ENCODE results near the gene AMPH. TPM values are rescaled to one million over a fixed set of nuclear protein-coding genes. Genes with fewer than 3 reads are reported as not detected.

AMPH gene
- total RNA-seq, 1 experiment from 2014 or later, result not detected

GRCh38 chr7:38372290-38372689 lies 258.9 kb downstream of the AMPH start:
- H3K27me3 ChIP-seq (ENCODE audit: low read length), result no peaks in the 10 kb centered on the region
- DNase-seq (no peak), ATAC-seq (no peak)
- no peak overlapping the region for H3K4me2 ChIP-seq (ENCODE audit: low read length)
- no peaks in the 10 kb centered on the region for H4K20me1 ChIP-seq (ENCODE audit: low read length)
- H3F3A ChIP-seq (ENCODE audit: low read length, unreplicated experiment), result no peaks in the 10 kb centered on the region
- no peak overlapping the region for H3K9ac ChIP-seq (ENCODE audit: low read length)
- H3K4me3 ChIP-seq (ENCODE audit: low read length), result no peak overlapping the region
- no peak overlapping the region for H3K27ac ChIP-seq (ENCODE audit: low read length)
- no peaks in the 10 kb centered on the region for H3K9me3 ChIP-seq (ENCODE audit: low read length)
- BruUV-seq (replicated peaks), result no TSS peak
- no peak for TF ChIP-seq CTCF (conservative IDR thresholded peaks at IDR 0.05; ENCODE audit: low read depth, low read length)
- ChIA-PET CTCF (no interaction called here), POLR2A (ENCODE audit: unreplicated experiment) (no interaction called here)
- no peaks in the 10 kb centered on the region for H3K36me3 ChIP-seq (ENCODE audit: low read depth, low read length)
- H2AFZ ChIP-seq (ENCODE audit: low read length), result 0 out of 2 replicates have a peak overlapping the region, but pooled peaks have one; percentile 30
- no peaks in the 10 kb centered on the region for H3K79me2 ChIP-seq (ENCODE audit: low read length)
- intact Hi-C loops (cut with micrococcal nuclease), result no loop called here
- H3K4me1 ChIP-seq (ENCODE audit: insufficient read depth, low read length), result 0 out of 2 replicates have a peak, but pooled peaks cover 3% of the 10 kb centered on the region
- H3K9me2 ChIP-seq (replicated peaks; ENCODE audit: low read length), result no peaks in the 10 kb centered on the region

- peak overlapping the region; percentile 36; the same call in 1 of the 2 replicates for H3K4me3 ChIP-seq (ENCODE audit: low read length)
- no peaks in the 10 kb centered on the region for H4K20me1 ChIP-seq (ENCODE audit: low read length)
- CTCF ChIA-PET, result interaction anchor here (0.6 to 1.3 kb wide), 2 partner anchors 27 to 36 kb away, joined by 3 read pairs; no protein-coding TSS in a partner anchor
- H3K4me1 ChIP-seq (ENCODE audit: insufficient read depth, low read length), result 0 out of 2 replicates have a peak, but pooled peaks cover 3% of the 10 kb centered on the region
- H3K9me3 ChIP-seq (ENCODE audit: low read length), result no peaks in the 10 kb centered on the region
- no peaks in the 10 kb centered on the region for H3K9me2 ChIP-seq (replicated peaks; ENCODE audit: low read length)
- ATAC-seq (peak; percentile 95), DNase-seq (peak; percentile 75)
- intact Hi-C loops (cut with micrococcal nuclease), result no loop called here
- H3K36me3 ChIP-seq (ENCODE audit: low read depth, low read length), result no peaks in the 10 kb centered on the region
- H3F3A ChIP-seq (ENCODE audit: low read length, unreplicated experiment), result no peaks in the 10 kb centered on the region
- H3K4me2 ChIP-seq (ENCODE audit: low read length), result peak overlapping the region; percentile 55
- no peak overlapping the region for H3K27ac ChIP-seq (ENCODE audit: low read length)
- H3K79me2 ChIP-seq (ENCODE audit: low read length), result no peaks in the 10 kb centered on the region
- POLR2A ChIA-PET (ENCODE audit: unreplicated experiment), result interaction anchor here (0.6 kb wide), 1 partner anchor 1253 kb away, joined by 3 read pairs; no protein-coding TSS in a partner anchor
- no peak overlapping the region for H3K9ac ChIP-seq (ENCODE audit: low read length)
- TF ChIP-seq EZH2 (IDR thresholded peaks at IDR 0.05; ENCODE audit: low read length, unreplicated experiment), result no peak
- peak; percentile 91 for TF ChIP-seq CTCF (conservative IDR thresholded peaks at IDR 0.05; ENCODE audit: low read depth, low read length)
- no peak for TF ChIP-seq EZH2phosphoT487 (IDR thresholded peaks at IDR 0.05; ENCODE audit: borderline replicate concordance, low read length)
- BruUV-seq (replicated peaks), result no TSS peak
- no peaks in the 10 kb centered on the region for H3K27me3 ChIP-seq (ENCODE audit: low read length)
- H2AFZ ChIP-seq (ENCODE audit: low read length), result peak overlapping the region; percentile 76
These were observed 261.2 kb downstream of the AMPH start for GRCh38 chr7:38369816-38370493.

GRCh38 chr7:38368191-38368605 lies 263.0 kb downstream of the AMPH start:
- Histone ChIP-seq H3K4me2 (ENCODE audit: low read length) (no peak overlapping the region), H3K9me3 (ENCODE audit: low read length) (no peaks in the 10 kb centered on the region), H4K20me1 (ENCODE audit: low read length) (no peaks in the 10 kb centered on the region), H3K79me2 (ENCODE audit: low read length) (no peaks in the 10 kb centered on the region), H3F3A (ENCODE audit: low read length, unreplicated experiment) (no peaks in the 10 kb centered on the region), H3K9me2 (replicated peaks; ENCODE audit: low read length) (no peaks in the 10 kb centered on the region), H3K27me3 (ENCODE audit: low read length) (no peaks in the 10 kb centered on the region), H3K36me3 (ENCODE audit: low read depth, low read length) (no peaks in the 10 kb centered on the region), H3K27ac (ENCODE audit: low read length) (no peak overlapping the region), H3K4me1 (ENCODE audit: insufficient read depth, low read length) (0 out of 2 replicates have a peak, but pooled peaks cover 3% of the 10 kb centered on the region), H3K9ac (ENCODE audit: low read length) (no peak overlapping the region), H3K4me3 (ENCODE audit: low read length) (no peak overlapping the region), H2AFZ (ENCODE audit: low read length) (no peak overlapping the region)
- POLR2A ChIA-PET (ENCODE audit: unreplicated experiment), result no interaction called here
- TF ChIP-seq CTCF (conservative IDR thresholded peaks at IDR 0.05; ENCODE audit: low read depth, low read length) (peak; percentile 73), EZH2 (IDR thresholded peaks at IDR 0.05; ENCODE audit: low read length, unreplicated experiment) (no peak), EZH2phosphoT487 (IDR thresholded peaks at IDR 0.05; ENCODE audit: borderline replicate concordance, low read length) (no peak)
- no TSS peak for BruUV-seq (replicated peaks)
- CTCF ChIA-PET, result interaction anchor here (0.6 to 1.1 kb wide), 7 partner anchors 10 to 994 kb away, joined by 3 to 5 read pairs (median 4); no protein-coding TSS in a partner anchor
- intact Hi-C loops (cut with micrococcal nuclease), result no loop called here
- ATAC-seq (peak; percentile 76), DNase-seq (peak; percentile 80)
